HepG2 (cell line): ENCODE data around the gene NDRG2. TPM values are rescaled to one million over a fixed set of nuclear protein-coding genes. Genes with fewer than 3 reads are reported as not detected.
A peak's percentile ranks its signal among the peaks of the same experiment; 100 is the strongest.

Source experiments
- EEA1 ChIP-seq: sonication (generic); formaldehyde crosslinking; IDR thresholded peaks from 2 replicates; pipeline ENCODE4 v1.5.1; 2020; ENCODE audit warnings: mild to moderate bottlenecking, missing genetic modification reagents, borderline replicate concordance
- HDAC1 ChIP-seq: sonication (generic); formaldehyde crosslinking; IDR thresholded peaks from 2 replicates; pipeline ENCODE4 v1.5.1; 2020; ENCODE audit warnings: mild to moderate bottlenecking, missing genetic modification reagents
- HOXA3 ChIP-seq: sonication (generic); formaldehyde crosslinking; IDR thresholded peaks from 2 replicates; pipeline ENCODE4 v1.5.0; 2020; ENCODE audit warnings: missing genetic modification reagents
- KLF6 ChIP-seq: IDR thresholded peaks from 2 replicates; pipeline ENCODE4 v1.8.0; 2016; ENCODE audit warnings: missing biosample characterization, missing genetic modification reagents
- MTF2 ChIP-seq: sonication (generic); formaldehyde crosslinking; IDR thresholded peaks from 2 replicates; pipeline ENCODE4 v1.5.0; 2020; ENCODE audit warnings: missing genetic modification reagents, borderline replicate concordance
- SRF ChIP-seq: IDR thresholded peaks from 2 replicates; pipeline ENCODE4 v1.6.1; 2011; ENCODE audit warnings: mild to moderate bottlenecking, low read depth, low read length, moderate library complexity
- ZBTB21 ChIP-seq: sonication (generic); formaldehyde crosslinking; IDR thresholded peaks from 2 replicates; pipeline ENCODE4 v1.4.0; 2020; ENCODE audit warnings: missing genetic modification reagents
- ZFP1 ChIP-seq: IDR thresholded peaks from 2 replicates; pipeline ENCODE4 v1.6.1; 2016
- ZMYM3 ChIP-seq: sonication (generic); formaldehyde crosslinking; IDR thresholded peaks from 2 replicates; pipeline ENCODE4 v1.5.1; 2020; ENCODE audit warnings: mild to moderate bottlenecking, missing genetic modification reagents
- ZNF550 ChIP-seq: sonication (generic); formaldehyde crosslinking; IDR thresholded peaks from 2 replicates; pipeline ENCODE4 v1.4.0; 2020; ENCODE audit warnings: mild to moderate bottlenecking, missing genetic modification reagents, borderline replicate concordance
- ZNF552 ChIP-seq: sonication (generic); formaldehyde crosslinking; IDR thresholded peaks from 2 replicates; pipeline ENCODE4 v1.9.0; 2022; ENCODE audit warnings: missing genetic modification reagents, mild to moderate bottlenecking, borderline replicate concordance
- ZNF605 ChIP-seq: sonication (generic); formaldehyde crosslinking; IDR thresholded peaks from 2 replicates; pipeline ENCODE4 v1.8.0; 2022; ENCODE audit warnings: mild to moderate bottlenecking, missing genetic modification reagents
- ZNF776 ChIP-seq: sonication (generic); formaldehyde crosslinking; IDR thresholded peaks from 2 replicates; pipeline ENCODE4 v1.4.0; 2020; ENCODE audit warnings: mild to moderate bottlenecking, missing genetic modification reagents
- polyA plus RNA-seq, 8 experiments: library from polyadenylated mRNA; depleted of rRNA in 3 of 8; stranded (reverse) in 7 of 8; unstranded in 1 of 8; fragments of >200 nt; fragmentation: Illumina TruSeq in 4 of 8; extraction: Trizol in 4 of 8; gene quantifications; 2 replicates each; pipeline versions ENCODE4 v1.2.1 to v1.2.3, GENCODE V29; 2011 to 2016; ENCODE audit warnings: low read depth in 4 of 8, missing spikeins in 1 of 8, mixed read lengths in 1 of 8; ENCODE audit not compliant: insufficient read depth in 1 of 8
- total RNA-seq, 5 experiments: library from RNA; depleted of rRNA; stranded (reverse); fragments of >200 nt; fragmentation: Illumina TruSeq; extraction: Trizol; gene quantifications; 2 replicates each; pipeline ENCODE4 v1.2.3, GENCODE V29; 2016; ENCODE audit warnings: low read depth in 1 of 5
- TF ChIP-seq, protein P1 (sequence below): IDR thresholded peaks from 2 replicates; pipeline ENCODE4 v1.6.1; 2016; ENCODE audit warnings: missing genetic modification reagents, missing compliant biosample characterization
- TF ChIP-seq, protein P2 (sequence below): IDR thresholded peaks from 2 replicates; pipeline ENCODE4 v1.6.1; 2016; ENCODE audit warnings: mild to moderate bottlenecking
- TF ChIP-seq, protein P3 (sequence below): sonication (generic); formaldehyde crosslinking; IDR thresholded peaks from 2 replicates; pipeline ENCODE4; 2020; ENCODE audit warnings: missing genetic modification reagents, mild to moderate bottlenecking, borderline replicate concordance
- TF ChIP-seq, protein P4 (sequence below): sonication (generic); formaldehyde crosslinking; IDR thresholded peaks from 2 replicates; pipeline ENCODE4 v1.4.0; 2020; ENCODE audit warnings: missing genetic modification reagents
- TF ChIP-seq, protein P5 (sequence below): sonication (generic); formaldehyde crosslinking; IDR thresholded peaks from 2 replicates; pipeline ENCODE4 v1.4.0; 2020; ENCODE audit warnings: missing genetic modification reagents

Gene NDRG2
- total and polyA plus RNA-seq, 2 of the 13 experiments (the other 11 are each of a cell fraction or from before 2014, with no cell fraction given): 27.2 to 189 TPM

DNA sequence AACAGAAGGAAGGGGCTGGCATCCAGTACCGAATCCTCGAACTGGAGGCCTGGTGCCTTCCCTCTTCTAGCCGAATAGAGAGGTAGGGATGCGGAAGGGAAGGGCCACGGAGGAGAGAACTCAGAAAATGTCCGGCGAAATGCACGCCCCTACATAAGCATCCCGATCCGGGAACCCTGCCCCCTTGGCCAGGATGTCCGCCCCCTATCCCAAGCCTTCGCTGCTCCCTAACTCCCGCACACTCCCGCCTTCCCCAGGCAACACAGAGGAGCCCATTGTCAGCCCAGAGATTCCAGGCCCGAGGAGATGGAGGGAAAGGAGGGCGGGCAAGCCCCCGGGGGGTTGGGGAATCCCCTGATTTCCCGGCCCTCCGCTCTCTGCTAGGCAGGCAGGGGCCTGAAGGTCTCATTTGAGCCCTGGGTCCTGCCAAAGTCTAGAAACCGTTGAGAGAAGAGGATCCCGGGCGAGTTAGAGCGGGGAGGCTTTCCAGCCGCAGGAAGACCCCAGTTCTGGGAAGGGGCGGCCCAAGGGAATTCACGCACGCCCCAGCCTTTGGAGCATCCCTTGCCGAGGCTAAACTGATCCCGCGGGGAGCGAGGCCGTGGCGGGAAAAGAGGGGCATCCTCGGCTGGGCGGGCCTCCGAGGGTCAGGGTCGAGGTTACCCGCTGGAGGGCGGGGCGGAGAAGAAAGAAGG, 44.7 kb upstream of the NDRG2 start (continued):
- TF ChIP-seq, protein P1, sequence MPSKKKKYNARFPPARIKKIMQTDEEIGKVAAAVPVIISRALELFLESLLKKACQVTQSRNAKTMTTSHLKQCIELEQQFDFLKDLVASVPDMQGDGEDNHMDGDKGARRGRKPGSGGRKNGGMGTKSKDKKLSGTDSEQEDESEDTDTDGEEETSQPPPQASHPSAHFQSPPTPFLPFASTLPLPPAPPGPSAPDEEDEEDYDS (CRISPR knock-in tag): 0 out of 2 replicates have a peak, but pooled peaks have one; percentile 27
- TF ChIP-seq ZNF605 (CRISPR knock-in tag): peak; percentile 92; the same call in 1 of the 2 replicates
- TF ChIP-seq, protein P2, sequence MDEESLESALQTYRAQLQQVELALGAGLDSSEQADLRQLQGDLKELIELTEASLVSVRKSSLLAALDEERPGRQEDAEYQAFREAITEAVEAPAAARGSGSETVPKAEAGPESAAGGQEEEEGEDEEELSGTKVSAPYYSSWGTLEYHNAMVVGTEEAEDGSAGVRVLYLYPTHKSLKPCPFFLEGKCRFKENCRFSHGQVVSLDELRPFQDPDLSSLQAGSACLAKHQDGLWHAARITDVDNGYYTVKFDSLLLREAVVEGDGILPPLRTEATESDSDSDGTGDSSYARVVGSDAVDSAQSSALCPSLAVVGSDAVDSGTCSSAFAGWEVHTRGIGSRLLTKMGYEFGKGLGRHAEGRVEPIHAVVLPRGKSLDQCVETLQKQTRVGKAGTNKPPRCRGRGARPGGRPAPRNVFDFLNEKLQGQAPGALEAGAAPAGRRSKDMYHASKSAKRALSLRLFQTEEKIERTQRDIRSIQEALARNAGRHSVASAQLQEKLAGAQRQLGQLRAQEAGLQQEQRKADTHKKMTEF (CRISPR knock-in tag): no peak
- TF ChIP-seq ZNF550 (CRISPR knock-in tag): 0 out of 2 replicates have a peak, but pooled peaks have one; percentile 71
- TF ChIP-seq, protein P3, sequence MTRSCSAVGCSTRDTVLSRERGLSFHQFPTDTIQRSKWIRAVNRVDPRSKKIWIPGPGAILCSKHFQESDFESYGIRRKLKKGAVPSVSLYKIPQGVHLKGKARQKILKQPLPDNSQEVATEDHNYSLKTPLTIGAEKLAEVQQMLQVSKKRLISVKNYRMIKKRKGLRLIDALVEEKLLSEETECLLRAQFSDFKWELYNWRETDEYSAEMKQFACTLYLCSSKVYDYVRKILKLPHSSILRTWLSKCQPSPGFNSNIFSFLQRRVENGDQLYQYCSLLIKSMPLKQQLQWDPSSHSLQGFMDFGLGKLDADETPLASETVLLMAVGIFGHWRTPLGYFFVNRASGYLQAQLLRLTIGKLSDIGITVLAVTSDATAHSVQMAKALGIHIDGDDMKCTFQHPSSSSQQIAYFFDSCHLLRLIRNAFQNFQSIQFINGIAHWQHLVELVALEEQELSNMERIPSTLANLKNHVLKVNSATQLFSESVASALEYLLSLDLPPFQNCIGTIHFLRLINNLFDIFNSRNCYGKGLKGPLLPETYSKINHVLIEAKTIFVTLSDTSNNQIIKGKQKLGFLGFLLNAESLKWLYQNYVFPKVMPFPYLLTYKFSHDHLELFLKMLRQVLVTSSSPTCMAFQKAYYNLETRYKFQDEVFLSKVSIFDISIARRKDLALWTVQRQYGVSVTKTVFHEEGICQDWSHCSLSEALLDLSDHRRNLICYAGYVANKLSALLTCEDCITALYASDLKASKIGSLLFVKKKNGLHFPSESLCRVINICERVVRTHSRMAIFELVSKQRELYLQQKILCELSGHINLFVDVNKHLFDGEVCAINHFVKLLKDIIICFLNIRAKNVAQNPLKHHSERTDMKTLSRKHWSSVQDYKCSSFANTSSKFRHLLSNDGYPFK (CRISPR knock-in tag): peak; percentile 90; the same call in 1 of the 2 replicates
- TF ChIP-seq ZMYM3 (CRISPR knock-in tag): no peak
- 0 out of 2 replicates have a peak, but pooled peaks have one; percentile 70 for TF ChIP-seq ZNF552 (CRISPR knock-in tag)
- peak; percentile 40; the same call in 1 of the 2 replicates for TF ChIP-seq MTF2
- no peak for TF ChIP-seq SRF
- TF ChIP-seq, protein P4, sequence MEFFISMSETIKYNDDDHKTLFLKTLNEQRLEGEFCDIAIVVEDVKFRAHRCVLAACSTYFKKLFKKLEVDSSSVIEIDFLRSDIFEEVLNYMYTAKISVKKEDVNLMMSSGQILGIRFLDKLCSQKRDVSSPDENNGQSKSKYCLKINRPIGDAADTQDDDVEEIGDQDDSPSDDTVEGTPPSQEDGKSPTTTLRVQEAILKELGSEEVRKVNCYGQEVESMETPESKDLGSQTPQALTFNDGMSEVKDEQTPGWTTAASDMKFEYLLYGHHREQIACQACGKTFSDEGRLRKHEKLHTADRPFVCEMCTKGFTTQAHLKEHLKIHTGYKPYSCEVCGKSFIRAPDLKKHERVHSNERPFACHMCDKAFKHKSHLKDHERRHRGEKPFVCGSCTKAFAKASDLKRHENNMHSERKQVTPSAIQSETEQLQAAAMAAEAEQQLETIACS (CRISPR knock-in tag): 0 out of 2 replicates have a peak, but pooled peaks have one; percentile 13
- TF ChIP-seq EEA1 (CRISPR knock-in tag): no peak
- TF ChIP-seq ZFP1: no peak
- peak; percentile 55 for TF ChIP-seq HOXA3 (CRISPR knock-in tag)
- TF ChIP-seq ZNF776 (CRISPR knock-in tag): peak; percentile 61; the same call in 1 of the 2 replicates
- peak; percentile 90 for TF ChIP-seq HDAC1 (CRISPR knock-in tag)
- TF ChIP-seq, protein P5, sequence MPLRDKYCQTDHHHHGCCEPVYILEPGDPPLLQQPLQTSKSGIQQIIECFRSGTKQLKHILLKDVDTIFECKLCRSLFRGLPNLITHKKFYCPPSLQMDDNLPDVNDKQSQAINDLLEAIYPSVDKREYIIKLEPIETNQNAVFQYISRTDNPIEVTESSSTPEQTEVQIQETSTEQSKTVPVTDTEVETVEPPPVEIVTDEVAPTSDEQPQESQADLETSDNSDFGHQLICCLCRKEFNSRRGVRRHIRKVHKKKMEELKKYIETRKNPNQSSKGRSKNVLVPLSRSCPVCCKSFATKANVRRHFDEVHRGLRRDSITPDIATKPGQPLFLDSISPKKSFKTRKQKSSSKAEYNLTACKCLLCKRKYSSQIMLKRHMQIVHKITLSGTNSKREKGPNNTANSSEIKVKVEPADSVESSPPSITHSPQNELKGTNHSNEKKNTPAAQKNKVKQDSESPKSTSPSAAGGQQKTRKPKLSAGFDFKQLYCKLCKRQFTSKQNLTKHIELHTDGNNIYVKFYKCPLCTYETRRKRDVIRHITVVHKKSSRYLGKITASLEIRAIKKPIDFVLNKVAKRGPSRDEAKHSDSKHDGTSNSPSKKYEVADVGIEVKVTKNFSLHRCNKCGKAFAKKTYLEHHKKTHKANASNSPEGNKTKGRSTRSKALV: 0 out of 2 replicates have a peak, but pooled peaks have one; percentile 47
- TF ChIP-seq KLF6 (CRISPR knock-in tag): 0 out of 2 replicates have a peak, but pooled peaks have one; percentile 9
- no peak for TF ChIP-seq ZBTB21 (CRISPR knock-in tag)
